A172 (cell line): ENCODE measurements around the gene ARL14EPL. TPM values are rescaled to one million over a fixed set of nuclear protein-coding genes. Genes with fewer than 3 reads are reported as not detected.
A peak's percentile ranks its signal among the peaks of the same experiment; 100 is the strongest.
"Not testable (repeated sequence)": the region's sequence is repeated elsewhere in the genome, so short reads cannot be mapped to it uniquely, and the experiment has no call there.

ENCODE experiments used
- DNase-seq: peaks from one replicate; pipeline ENCODE4 v3.0.0-alpha.2; 2015; ENCODE audit warnings: low spot score
- total RNA-seq: library from RNA; depleted of rRNA; stranded (reverse); fragments of >200 nt; shearing (Covaris generic); gene quantifications from 2 replicates; pipeline ENCODE4 v1.2.3, GENCODE V29; 2014

ARL14EPL gene
- total RNA-seq, 1 experiment from 2014 or later = 1.0 TPM

- DNase-seq = no peak
Measured at GRCh38 chr5:116046261-116046660, 14.0 kb downstream of the ARL14EPL start.

GRCh38 chr5:116046823-116047222 lies 14.6 kb downstream of the ARL14EPL start:
- no peak for DNase-seq

- no peak for DNase-seq
Measured at GRCh38 chr5:116058346-116058936, 26.2 kb downstream of the ARL14EPL start.

GRCh38 chr5:116062352-116062751 lies 30.1 kb downstream of the ARL14EPL start:
- no peak for DNase-seq

GRCh38 chr5:116063950-116064349 lies 31.7 kb downstream of the ARL14EPL start:
- DNase-seq = peak; percentile 68

- peak; percentile 52 for DNase-seq
Measured at GRCh38 chr5:116068028-116068632, 35.9 kb downstream of the ARL14EPL start.

GRCh38 chr5:116071211-116071610 lies 38.9 kb downstream of the ARL14EPL start:
- no peak for DNase-seq

- peak; percentile 42 for DNase-seq
Measured at GRCh38 chr5:116075191-116075831, 43.0 kb downstream of the ARL14EPL start.

- no peak for DNase-seq
Measured at GRCh38 chr5:116076496-116076895, 44.2 kb downstream of the ARL14EPL start.

- no peak for DNase-seq
Measured at GRCh38 chr5:116078199-116078598, 45.9 kb downstream of the ARL14EPL start.

GRCh38 chr5:116084287-116084691 lies 52.0 kb downstream of the ARL14EPL start:
- no peak for DNase-seq

GRCh38 chr5:116084871-116085715 lies 52.8 kb downstream of the ARL14EPL start, which contains the start of gene COMMD10:
Gene COMMD10, plus strand, starts transcription at chr5:116085025.
- peak; percentile 74 for DNase-seq

- not testable (repeated sequence) for DNase-seq
Measured at GRCh38 chr5:116086309-116086708, 54.0 kb downstream of the ARL14EPL start.

- no peak for DNase-seq
Measured at GRCh38 chr5:116088062-116088461, 55.8 kb downstream of the ARL14EPL start.

GRCh38 chr5:116090302-116090701 lies 58.0 kb downstream of the ARL14EPL start:
- DNase-seq = no peak

- DNase-seq = no peak
Measured at GRCh38 chr5:116091416-116091815, 59.1 kb downstream of the ARL14EPL start.

- DNase-seq = no peak
Measured at GRCh38 chr5:116097301-116097700, 65.0 kb downstream of the ARL14EPL start.

- no peak for DNase-seq
Measured at GRCh38 chr5:116098998-116099397, 66.7 kb downstream of the ARL14EPL start.

GRCh38 chr5:116104941-116105340 lies 72.7 kb downstream of the ARL14EPL start:
- DNase-seq = not testable (repeated sequence)
